T1000 (cell line): Measurements from ENCODE around the gene ABHD14A.
"Not testable (repeated sequence)": the region's sequence is repeated elsewhere in the genome, so short reads cannot be mapped to it uniquely, and the experiment has no call there.

Source experiments
- DNase-seq: peaks from one replicate; lab custom pipeline; 2025; ENCODE audit warnings: mixed read lengths; lab: John Stamatoyannopoulos, UW

The ABHD14A gene

DNA sequence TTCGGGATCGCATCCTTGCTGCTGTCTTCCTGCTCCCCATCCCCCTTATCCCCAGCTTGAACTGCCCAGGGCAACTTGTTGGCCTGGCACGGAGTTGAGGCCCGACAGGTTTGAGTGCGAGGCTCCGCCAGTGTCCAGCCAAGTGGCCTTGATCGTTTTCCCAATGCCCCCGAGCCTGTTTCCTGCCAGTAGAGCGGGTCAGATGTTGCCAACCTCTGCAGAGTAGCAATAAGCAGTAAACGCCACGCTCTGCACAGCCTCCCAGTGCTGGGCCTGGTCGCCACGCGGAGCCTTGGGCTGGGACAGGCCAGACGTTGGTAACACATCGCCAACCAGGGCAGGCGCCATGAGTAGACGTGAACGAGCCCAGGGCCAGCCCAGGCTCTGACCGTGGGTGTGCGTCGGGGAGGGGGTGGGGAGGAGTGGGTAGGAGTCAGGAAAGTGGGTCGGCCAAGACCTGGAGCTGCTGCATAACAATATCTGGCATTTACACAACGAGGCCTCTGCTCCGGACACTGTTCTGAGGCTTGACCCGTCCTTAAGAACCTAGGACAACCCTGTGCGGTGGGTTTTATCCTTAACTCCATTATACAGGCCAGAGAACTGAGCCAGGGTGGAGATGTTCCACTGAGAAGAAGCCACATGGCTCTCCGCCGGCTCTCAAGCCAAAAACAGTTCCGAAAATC is 444 bp upstream of the ABHD14A start:
- no peak for DNase-seq

DNA sequence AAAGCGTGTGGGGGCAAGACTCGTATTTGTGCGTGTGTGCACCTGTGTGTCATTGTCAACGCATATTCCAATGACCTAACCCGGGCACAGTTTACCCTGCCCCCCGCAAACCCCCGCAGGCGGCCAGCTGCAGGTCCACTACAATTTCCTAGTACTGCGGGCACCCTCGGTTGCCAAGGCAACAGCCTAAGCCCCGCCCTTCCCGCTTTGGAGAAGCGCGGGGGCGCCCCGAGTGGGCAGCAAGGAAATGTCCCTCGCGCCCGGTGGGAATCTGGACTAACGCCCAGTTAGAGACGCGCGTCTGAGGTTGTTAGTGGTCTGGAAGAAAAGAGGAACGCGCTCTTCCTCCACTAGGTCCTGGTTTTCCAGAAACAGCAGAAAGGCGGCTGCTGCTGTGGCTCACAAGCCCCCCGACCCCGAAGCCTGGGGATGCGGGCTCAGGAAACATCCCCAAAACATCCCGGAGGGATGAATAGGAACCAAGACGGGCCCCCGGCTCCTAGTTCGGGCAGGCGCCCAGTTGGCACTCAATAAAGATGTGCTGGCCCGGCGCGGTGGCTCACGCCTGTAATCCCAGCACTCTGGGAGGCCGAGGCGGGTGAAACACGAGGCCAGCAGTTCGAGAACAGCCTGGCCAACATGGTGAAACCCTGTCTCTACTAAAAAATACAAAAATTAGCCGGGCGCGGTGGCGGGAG is 1.1 kb downstream of the ABHD14A start:
- peak; percentile 49 for DNase-seq

DNA sequence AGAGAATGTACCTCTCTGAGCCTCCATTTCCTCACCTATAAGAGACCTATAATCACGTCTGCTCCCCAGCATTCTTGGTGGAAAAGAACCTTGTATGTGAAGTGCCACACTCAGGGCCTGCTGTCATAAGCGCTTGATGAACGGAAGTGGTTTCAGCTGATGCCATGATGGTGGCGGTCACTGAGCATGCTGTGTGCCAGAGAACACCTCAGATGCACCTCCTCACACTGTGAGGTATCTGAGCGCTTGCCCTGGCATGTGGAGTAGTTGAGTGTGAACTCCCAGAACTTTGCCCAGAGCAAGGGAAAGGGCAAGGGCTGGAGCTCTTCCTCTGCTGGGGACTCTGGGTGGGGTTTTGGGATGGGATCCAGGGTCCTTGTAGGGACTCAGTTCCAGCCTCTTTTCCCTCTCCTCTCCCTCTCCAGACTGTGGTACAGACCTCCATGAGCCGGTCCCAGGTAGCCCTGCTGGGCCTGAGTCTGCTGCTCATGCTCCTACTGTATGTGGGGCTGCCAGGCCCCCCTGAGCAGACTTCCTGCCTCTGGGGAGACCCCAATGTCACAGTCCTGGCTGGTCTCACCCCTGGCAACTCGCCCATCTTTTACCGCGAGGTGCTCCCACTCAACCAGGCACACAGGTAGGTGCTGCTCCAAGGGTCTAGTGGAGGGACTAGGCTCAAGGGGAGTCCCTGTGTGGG is 2.7 kb downstream of the ABHD14A start:
- DNase-seq = no peak

DNA sequence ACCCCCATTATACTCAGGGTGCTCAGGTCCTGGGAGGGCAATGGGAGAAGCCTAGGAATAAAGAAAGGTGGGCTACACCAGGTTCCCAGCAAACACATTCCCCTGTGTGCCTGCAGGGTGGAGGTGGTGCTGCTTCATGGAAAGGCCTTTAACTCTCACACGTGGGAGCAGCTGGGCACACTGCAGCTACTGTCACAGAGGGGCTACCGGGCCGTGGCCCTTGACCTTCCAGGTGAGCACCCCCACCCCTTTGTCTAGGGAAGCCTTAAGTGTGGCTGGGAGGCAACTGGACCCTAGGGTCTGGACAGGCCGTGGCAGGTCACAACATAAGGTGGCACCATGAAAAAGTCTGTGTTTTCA is 3.3 kb downstream of the ABHD14A start:
- no peak for DNase-seq

DNA sequence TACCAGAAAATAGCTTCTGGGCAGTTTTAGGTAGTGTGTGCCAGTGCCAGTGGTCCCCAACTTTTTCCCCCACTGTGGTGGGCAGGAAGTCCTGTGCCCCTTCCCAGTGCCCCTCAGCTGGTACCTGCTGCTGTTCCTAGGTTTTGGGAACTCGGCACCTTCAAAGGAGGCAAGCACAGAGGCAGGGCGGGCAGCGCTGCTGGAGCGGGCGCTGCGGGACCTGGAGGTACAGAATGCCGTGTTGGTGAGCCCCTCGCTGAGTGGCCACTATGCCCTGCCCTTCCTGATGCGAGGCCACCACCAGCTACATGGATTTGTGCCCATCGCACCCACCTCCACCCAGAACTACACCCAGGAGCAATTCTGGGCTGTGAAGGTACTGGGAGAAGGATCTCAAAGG is 5.4 kb downstream of the ABHD14A start:
- DNase-seq = no peak

- DNase-seq = no peak
These were observed 7.5 kb downstream of the ABHD14A start for GRCh38 chr3:51982352-51982837.

DNA sequence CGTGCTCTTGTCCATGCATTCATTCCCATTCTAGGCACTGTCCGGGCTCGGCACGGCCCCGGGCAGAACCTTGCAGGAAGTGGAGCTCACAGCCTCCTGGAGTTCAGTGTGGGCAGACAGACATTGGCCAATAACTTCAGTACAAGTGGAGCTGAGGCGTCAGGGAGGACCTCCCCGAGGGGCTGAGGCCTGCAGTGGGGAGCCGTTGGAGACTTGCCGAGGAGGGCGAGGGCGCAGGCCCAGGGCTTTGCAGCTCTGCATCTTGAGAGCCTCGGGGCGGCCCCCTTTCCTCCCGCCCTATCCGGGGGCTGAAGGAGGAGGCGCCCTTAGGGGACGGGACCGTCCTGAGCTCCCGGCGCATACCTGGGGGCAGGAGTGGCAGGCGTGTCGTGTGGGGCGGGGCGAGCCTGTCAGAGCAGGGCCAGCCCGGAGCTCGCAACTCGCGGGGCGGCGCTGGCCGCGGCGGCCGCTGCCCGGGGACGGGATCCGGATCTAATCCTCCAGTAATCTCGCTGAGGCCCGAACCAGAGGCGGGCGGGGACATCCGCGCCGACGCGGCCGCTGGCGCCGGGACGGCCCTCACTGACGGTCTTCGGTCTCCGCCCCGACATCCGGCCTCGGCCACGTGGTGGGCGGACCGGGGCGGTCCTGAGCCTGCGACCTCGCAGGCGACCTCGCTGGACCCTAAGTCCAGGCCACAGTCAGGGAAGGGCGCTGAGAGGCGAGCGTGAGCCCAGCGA is 8.1 kb downstream of the ABHD14A start, which contains the start of gene ACY1:
TSS of gene ACY1 (plus strand) at position 698 of the 740 bp plus-strand sequence. CDS start 530 bp downstream, outside the sequence.
- DNase-seq = peak; percentile 89

- no peak for DNase-seq
These were observed 8.9 kb downstream of the ABHD14A start for GRCh38 chr3:51983578-51984268.

GRCh38 chr3:51984269-51984647 is 9.4 kb downstream of the ABHD14A start:
- DNase-seq = no peak

- no peak for DNase-seq
These were observed 10.2 kb downstream of the ABHD14A start for GRCh38 chr3:51985063-51985462.

DNA sequence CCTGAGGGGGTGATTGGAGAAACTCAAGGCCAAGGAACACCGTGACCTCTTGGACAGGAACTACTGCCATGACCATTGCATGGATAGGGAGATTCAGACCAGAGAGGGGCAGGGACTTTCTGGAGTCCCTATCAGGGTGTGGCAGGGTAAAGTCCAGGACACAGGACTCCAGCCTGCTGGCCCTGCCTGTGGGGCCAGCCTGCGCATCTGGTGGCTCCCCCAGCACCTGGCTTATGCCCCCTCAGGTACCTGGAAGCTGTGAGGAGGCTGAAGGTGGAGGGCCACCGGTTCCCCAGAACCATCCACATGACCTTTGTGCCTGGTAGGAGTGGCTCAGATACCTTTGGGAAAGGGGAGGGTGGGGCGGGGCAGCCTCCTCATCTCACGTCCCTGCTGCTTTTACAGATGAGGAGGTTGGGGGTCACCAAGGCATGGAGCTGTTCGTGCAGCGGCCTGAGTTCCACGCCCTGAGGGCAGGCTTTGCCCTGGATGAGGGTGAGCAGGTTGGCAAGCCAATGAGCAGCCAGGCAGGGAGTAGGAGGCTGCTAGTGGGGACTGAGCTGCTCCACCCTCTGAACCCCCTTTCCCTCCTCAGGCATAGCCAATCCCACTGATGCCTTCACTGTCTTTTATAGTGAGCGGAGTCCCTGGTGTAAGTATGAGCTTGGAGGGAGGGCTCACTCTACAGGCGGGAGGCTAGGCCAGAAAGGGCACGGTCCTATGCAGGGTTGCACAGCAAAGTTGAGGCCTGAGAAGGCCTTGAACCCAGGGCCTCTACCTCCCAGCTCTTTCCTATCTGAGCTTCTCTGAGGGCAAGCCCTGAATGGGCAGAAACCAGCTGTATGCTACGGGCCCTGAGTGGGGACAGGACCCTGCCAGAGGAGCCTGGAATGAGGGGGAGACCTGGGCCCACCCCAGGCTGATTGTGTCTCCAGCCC is 11.4 kb downstream of the ABHD14A start:
- no peak for DNase-seq

DNA sequence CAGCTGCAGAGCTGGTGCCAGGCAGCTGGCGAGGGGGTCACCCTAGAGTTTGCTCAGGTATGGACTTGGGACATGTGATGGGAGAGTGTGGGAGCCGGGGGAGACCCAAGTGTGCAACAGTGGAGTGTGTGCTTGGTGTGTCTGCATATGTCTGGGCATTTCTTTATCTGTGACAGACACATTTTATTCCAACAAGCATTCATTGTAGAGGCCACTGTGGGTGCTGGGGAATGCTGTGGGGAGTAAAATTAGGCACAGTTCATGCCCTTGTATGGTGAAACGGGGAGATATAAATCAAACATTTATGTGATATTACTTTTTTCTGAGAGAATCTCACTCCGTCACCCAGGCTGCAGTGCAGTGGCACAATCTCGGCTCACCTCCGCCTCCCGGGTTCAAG is 12.7 kb downstream of the ABHD14A start:
- DNase-seq = no peak

GRCh38 chr3:51988286-51989146 is 13.7 kb downstream of the ABHD14A start:
- DNase-seq = no peak

GRCh38 chr3:51990501-51990971 is 15.7 kb downstream of the ABHD14A start:
- not testable (repeated sequence) for DNase-seq

GRCh38 chr3:51992017-51992682 is 17.3 kb downstream of the ABHD14A start:
- DNase-seq = no peak

- DNase-seq = not testable (repeated sequence)
These were observed 18.8 kb downstream of the ABHD14A start for GRCh38 chr3:51993657-51994056.

GRCh38 chr3:51994530-51994929 is 19.7 kb downstream of the ABHD14A start:
- DNase-seq = no peak

- DNase-seq = peak; percentile 89
These were observed 20.7 kb downstream of the ABHD14A start, which contains the start of gene RPL29 for GRCh38 chr3:51995346-51996163. TSS of gene RPL29 (minus strand) at chr3:51995895. CDS start at chr3:51995461, 434 bp downstream.
